DOHH2 (cell line): ENCODE measurements around the gene RASGEF1B.

Experiments
- H3F3A ChIP-seq: fragments of 200-600 bp; sonication (generic), shearing (Covaris generic); 2 replicates; pipeline ENCODE4 v1.6.0; 2016; ENCODE audit warnings: antibody characterized with exemption, mild to moderate bottlenecking; ENCODE audit not compliant: control insufficient read depth, insufficient read depth
- H3K27ac ChIP-seq: fragments of 200-600 bp; sonication (generic); 2 replicates; pipeline ENCODE4 v1.5.1; 2014; ENCODE audit warnings: low read depth, mild to moderate bottlenecking, low read length, moderate library complexity
- H3K27me3 ChIP-seq: fragments of 200-600 bp; sonication (generic); 2 replicates; pipeline ENCODE4 v1.6.1; 2014; ENCODE audit warnings: mild to moderate bottlenecking, low read length, mixed read lengths; ENCODE audit not compliant: control insufficient read depth
- H3K36me3 ChIP-seq: fragments of 200-600 bp; sonication (generic); 2 replicates; pipeline ENCODE4 v1.6.1; 2014; ENCODE audit warnings: mild to moderate bottlenecking, low read length, moderate library complexity, mixed read lengths; ENCODE audit not compliant: control insufficient read depth
- H3K4me1 ChIP-seq: fragments of 200-600 bp; sonication (generic); 2 replicates; pipeline ENCODE4 v1.6.1; 2014; ENCODE audit warnings: mild to moderate bottlenecking, low read length, mixed read lengths; ENCODE audit not compliant: control insufficient read depth
- H3K4me2 ChIP-seq: fragments of 200-600 bp; sonication (generic); 2 replicates; pipeline ENCODE4 v1.6.0; 2014; ENCODE audit warnings: mild to moderate bottlenecking, low read length, moderate library complexity
- H3K4me3 ChIP-seq: fragments of 200-600 bp; sonication (generic); 2 replicates; pipeline ENCODE4 v1.5.1; 2014; ENCODE audit warnings: mild to moderate bottlenecking, low read length, mixed read lengths
- H3K79me2 ChIP-seq: fragments of 200-600 bp; sonication (generic); 2 replicates; pipeline ENCODE4 v1.6.1; 2014; ENCODE audit warnings: mild to moderate bottlenecking, low read length, mixed read lengths; ENCODE audit not compliant: control insufficient read depth
- H3K9me2 ChIP-seq: fragments of 200-600 bp; sonication (generic); replicated peaks from 2 replicates; pipeline ENCODE4 v1.6.1; 2014; ENCODE audit warnings: mild to moderate bottlenecking, low read length, mixed read lengths; ENCODE audit not compliant: control insufficient read depth
- H3K9me3 ChIP-seq: fragments of 200-600 bp; sonication (generic); 2 replicates; pipeline ENCODE4 v1.6.1; 2014; ENCODE audit warnings: antibody characterized with exemption, low read length, mixed read lengths; ENCODE audit not compliant: control insufficient read depth, insufficient read depth
- H4K20me1 ChIP-seq: fragments of 200-600 bp; sonication (generic); 2 replicates; pipeline ENCODE4 v1.6.0; 2014; ENCODE audit warnings: low read depth, mild to moderate bottlenecking, antibody characterized with exemption, low read length, moderate library complexity; ENCODE audit not compliant: control insufficient read depth, insufficient read depth
- EZH2phosphoT487 ChIP-seq: fragments of 200-600 bp; sonication (generic); IDR thresholded peaks from 2 replicates; pipeline ENCODE4 v1.6.1; 2017; ENCODE audit warnings: borderline replicate concordance, mild to moderate bottlenecking, antibody characterized with exemption, low read length, moderate library complexity, mixed read lengths
- TF ChIP-seq, protein P1 (sequence below): fragments of 200-600 bp; sonication (generic); IDR thresholded peaks from one replicate; pipeline ENCODE4 v1.5.1; 2014; ENCODE audit warnings: antibody characterized with exemption, mild to moderate bottlenecking, low read depth, low read length; ENCODE audit not compliant: poor library complexity, severe bottlenecking

RASGEF1B gene

DNA sequence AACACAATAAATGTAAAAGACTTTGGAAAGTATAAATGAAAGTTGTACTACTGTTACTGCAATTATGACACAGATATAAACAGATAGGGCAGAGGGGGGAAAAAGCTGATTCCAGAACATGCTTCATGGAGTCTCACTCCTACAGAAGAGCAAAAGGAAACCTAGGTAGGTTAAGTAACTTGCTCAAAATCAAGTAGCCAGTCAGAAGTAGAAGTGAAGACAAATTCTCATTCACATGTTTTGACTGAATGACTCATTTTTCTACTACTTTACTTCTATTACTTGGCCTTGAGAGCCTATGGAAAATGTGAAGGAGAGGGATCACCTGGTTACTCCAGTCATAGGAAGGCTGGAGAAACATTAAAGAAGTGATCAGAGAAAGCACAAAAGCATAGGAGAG lies 23.6 kb upstream of the RASGEF1B start:
- H3K79me2 ChIP-seq, result no peaks in the 10 kb centered on the region
- H3K9me2 ChIP-seq, result no peaks in the 10 kb centered on the region
- H3K4me3 ChIP-seq, result no peak overlapping the region
- H3K27me3 ChIP-seq, result no peaks in the 10 kb centered on the region
- no peaks in the 10 kb centered on the region for H3K36me3 ChIP-seq
- H3F3A ChIP-seq, result 0 out of 2 replicates have a peak, but pooled peaks cover 3% of the 10 kb centered on the region
- H3K4me2 ChIP-seq, result no peak overlapping the region
- no peaks in the 10 kb centered on the region for H4K20me1 ChIP-seq
- H3K9me3 ChIP-seq, result 0 out of 2 replicates have a peak, but pooled peaks cover 2% of the 10 kb centered on the region
- H3K4me1 ChIP-seq, result peaks cover 52% of the 10 kb centered on the region
- H3K27ac ChIP-seq, result no peak overlapping the region
- TF ChIP-seq, protein P1, sequence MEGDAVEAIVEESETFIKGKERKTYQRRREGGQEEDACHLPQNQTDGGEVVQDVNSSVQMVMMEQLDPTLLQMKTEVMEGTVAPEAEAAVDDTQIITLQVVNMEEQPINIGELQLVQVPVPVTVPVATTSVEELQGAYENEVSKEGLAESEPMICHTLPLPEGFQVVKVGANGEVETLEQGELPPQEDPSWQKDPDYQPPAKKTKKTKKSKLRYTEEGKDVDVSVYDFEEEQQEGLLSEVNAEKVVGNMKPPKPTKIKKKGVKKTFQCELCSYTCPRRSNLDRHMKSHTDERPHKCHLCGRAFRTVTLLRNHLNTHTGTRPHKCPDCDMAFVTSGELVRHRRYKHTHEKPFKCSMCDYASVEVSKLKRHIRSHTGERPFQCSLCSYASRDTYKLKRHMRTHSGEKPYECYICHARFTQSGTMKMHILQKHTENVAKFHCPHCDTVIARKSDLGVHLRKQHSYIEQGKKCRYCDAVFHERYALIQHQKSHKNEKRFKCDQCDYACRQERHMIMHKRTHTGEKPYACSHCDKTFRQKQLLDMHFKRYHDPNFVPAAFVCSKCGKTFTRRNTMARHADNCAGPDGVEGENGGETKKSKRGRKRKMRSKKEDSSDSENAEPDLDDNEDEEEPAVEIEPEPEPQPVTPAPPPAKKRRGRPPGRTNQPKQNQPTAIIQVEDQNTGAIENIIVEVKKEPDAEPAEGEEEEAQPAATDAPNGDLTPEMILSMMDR, result no peak
- TF ChIP-seq EZH2phosphoT487, result no peak

DNA sequence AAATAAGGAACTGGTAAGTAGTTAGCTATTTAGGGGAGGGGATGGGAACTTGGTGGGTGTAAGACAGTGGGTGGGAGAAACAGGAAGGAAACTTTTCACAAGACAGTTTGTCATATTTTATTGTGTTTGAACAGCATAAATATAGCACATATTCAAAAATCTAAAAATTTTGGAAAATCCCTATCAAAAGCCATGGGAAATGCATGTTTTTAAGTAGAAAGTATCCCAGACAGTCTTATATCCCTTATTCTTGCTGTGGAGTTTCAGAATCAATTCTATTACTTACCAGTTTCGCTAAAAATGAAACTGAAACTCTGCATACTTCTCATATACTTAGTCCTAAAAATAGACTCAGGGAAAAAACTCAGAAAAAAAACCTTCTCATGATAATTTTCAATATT lies 22.3 kb upstream of the RASGEF1B start:
- Histone ChIP-seq H3K36me3 (no peaks in the 10 kb centered on the region), H3K4me1 (peaks cover 42% of the 10 kb centered on the region), H3K27ac (peak overlapping the region; percentile 29), H3K79me2 (no peaks in the 10 kb centered on the region), H3K27me3 (no peaks in the 10 kb centered on the region), H4K20me1 (no peaks in the 10 kb centered on the region), H3K9me2 (no peaks in the 10 kb centered on the region), H3K9me3 (0 out of 2 replicates have a peak, but pooled peaks cover 7% of the 10 kb centered on the region), H3K4me2 (peak overlapping the region; percentile 62), H3F3A (0 out of 2 replicates have a peak, but pooled peaks cover 3% of the 10 kb centered on the region), H3K4me3 (peak overlapping the region; percentile 51)
- TF ChIP-seq EZH2phosphoT487, result no peak
- TF ChIP-seq, protein P1, result no peak

DNA sequence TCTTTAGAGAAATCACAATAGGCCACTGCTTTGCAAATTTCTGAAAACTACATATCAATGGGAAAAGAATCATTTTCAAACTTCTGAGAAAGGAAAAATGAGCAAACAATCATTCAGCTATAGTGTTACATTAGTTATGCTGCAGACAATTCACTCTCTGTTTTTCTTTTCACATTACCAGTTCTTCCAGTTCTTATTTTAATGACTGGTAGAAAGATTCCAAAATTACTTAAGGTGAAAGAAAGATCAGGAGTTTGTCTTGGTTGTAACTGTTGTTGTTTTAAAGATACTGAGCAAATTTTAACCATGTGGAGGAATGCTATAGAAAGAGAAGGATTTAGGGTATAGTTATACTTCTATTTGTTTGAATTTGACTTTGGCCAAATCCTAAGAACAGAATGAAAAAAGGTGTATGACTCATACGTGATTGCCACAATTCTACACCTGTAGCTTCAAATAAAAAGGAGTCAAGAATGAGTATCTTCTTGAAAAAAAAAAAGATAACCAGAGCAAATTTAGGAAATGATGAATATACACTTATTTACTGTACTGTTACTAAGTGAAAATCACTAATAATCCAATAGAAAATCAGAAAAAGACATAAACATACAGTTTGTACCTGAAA lies 21.0 kb upstream of the RASGEF1B start:
- Histone ChIP-seq H3K9me2 (no peaks in the 10 kb centered on the region), H4K20me1 (no peaks in the 10 kb centered on the region), H3K27ac (peak overlapping the region; percentile 27; the same call in 1 of the 2 replicates), H3F3A (0 out of 2 replicates have a peak, but pooled peaks cover 3% of the 10 kb centered on the region), H3K27me3 (no peaks in the 10 kb centered on the region), H3K4me2 (peak overlapping the region; percentile 27), H3K4me1 (peaks cover 41% of the 10 kb centered on the region), H3K79me2 (no peaks in the 10 kb centered on the region), H3K9me3 (0 out of 2 replicates have a peak, but pooled peaks cover 7% of the 10 kb centered on the region), H3K36me3 (no peaks in the 10 kb centered on the region), H3K4me3 (no peak overlapping the region)
- TF ChIP-seq EZH2phosphoT487, result no peak
- TF ChIP-seq, protein P1, result no peak
